ENCODE data around the gene ANKRD13D.

The ANKRD13D gene

GRCh38 chr11:67302571-67303131 is 13.5 kb downstream of the ANKRD13D start:
- DNase-seq (ENCODE audit: low read depth) = no peak

- no peak for DNase-seq (ENCODE audit: low read depth)
These were observed 14.2 kb downstream of the ANKRD13D start, which contains the start of gene SSH3 for GRCh38 chr11:67303132-67303834. Gene SSH3, plus strand, starts transcription at chr11:67303530. Its CDS starts 96 bp downstream, at chr11:67303626.

GRCh38 chr11:67303835-67304411 is 14.8 kb downstream of the ANKRD13D start:
- DNase-seq (ENCODE audit: low read depth) = no peak

GRCh38 chr11:67304511-67305113 is 15.5 kb downstream of the ANKRD13D start:
- DNase-seq (ENCODE audit: low read depth) = no peak

GRCh38 chr11:67306769-67307544 is 17.9 kb downstream of the ANKRD13D start:
- DNase-seq (ENCODE audit: low read depth) = no peak

- no peak for DNase-seq (ENCODE audit: low read depth)
These were observed 18.5 kb downstream of the ANKRD13D start for GRCh38 chr11:67307545-67308001.

GRCh38 chr11:67308031-67308866 is 19.1 kb downstream of the ANKRD13D start:
- no peak for DNase-seq (ENCODE audit: low read depth)

- no peak for DNase-seq (ENCODE audit: low read depth)
These were observed 20.1 kb downstream of the ANKRD13D start for GRCh38 chr11:67309166-67309565.

GRCh38 chr11:67309661-67310061 is 20.6 kb downstream of the ANKRD13D start:
- DNase-seq (ENCODE audit: low read depth) = no peak

GRCh38 chr11:67310246-67311050 is 21.3 kb downstream of the ANKRD13D start:
- DNase-seq (ENCODE audit: low read depth) = no peak

- no peak for DNase-seq (ENCODE audit: low read depth)
These were observed 22.0 kb downstream of the ANKRD13D start for GRCh38 chr11:67311051-67311555.

GRCh38 chr11:67311556-67312082 is 22.5 kb downstream of the ANKRD13D start:
- no peak for DNase-seq (ENCODE audit: low read depth)

GRCh38 chr11:67312187-67313021 is 23.3 kb downstream of the ANKRD13D start:
- no peak for DNase-seq (ENCODE audit: low read depth)

- DNase-seq (ENCODE audit: low read depth) = no peak
These were observed 24.2 kb downstream of the ANKRD13D start for GRCh38 chr11:67313125-67313890.

- no peak for DNase-seq (ENCODE audit: low read depth)
These were observed 25.1 kb downstream of the ANKRD13D start for GRCh38 chr11:67314218-67314617.

GRCh38 chr11:67315325-67315909 is 26.3 kb downstream of the ANKRD13D start:
- no peak for DNase-seq (ENCODE audit: low read depth)

GRCh38 chr11:67316882-67317204 is 27.7 kb downstream of the ANKRD13D start:
- DNase-seq (ENCODE audit: low read depth) = no peak

Measured in fibroblast of the conjunctiva (primary cell).